Stimulated activated naive CD4-positive, alpha-beta T cell (primary cell): ENCODE measurements around the gene MCCC1.

Experiments used
- DNase-seq, 6 experiments: peaks; one replicate each; lab custom pipeline; 2025; lab: John Stamatoyannopoulos, UW

MCCC1 gene

GRCh38 chr3:182981038-182981380 lies 118.3 kb downstream of the MCCC1 start:
- DNase-seq = peak in 1 of 6 experiments; percentile 26

- peak; percentile 69 to 82 (median 80) for DNase-seq
These were observed 118.9 kb downstream of the MCCC1 start, which contains the start of gene DCUN1D1 for GRCh38 chr3:182980204-182981037. Gene DCUN1D1, minus strand, starts transcription at chr3:182980538. Its CDS starts 49 bp downstream, at chr3:182980489.

GRCh38 chr3:182979674-182980191 lies 119.6 kb downstream of the MCCC1 start:
- peak in 5 of 6 experiments; percentile 24 to 48 (median 35) for DNase-seq

- no peak for DNase-seq
These were observed 120.1 kb downstream of the MCCC1 start for GRCh38 chr3:182979103-182979673.

DNA sequence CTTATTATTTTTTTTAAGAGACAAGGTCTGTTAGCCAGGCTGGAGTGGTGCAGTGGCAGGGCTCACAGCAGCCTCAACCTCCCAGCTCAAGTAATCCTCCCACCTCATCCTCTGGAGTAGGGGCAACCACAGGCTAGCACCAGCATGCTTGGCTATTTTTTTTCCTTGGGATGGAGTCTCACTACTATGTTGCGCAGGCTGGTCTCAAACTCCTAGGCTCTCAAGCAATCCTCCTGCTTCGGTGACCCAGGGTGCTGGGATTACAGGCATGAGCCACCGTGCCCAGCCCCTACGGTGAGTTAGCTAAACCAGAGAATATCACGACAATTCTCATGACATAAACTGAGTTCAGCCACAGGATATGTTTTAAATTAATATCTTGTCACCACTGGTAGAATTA lies 120.9 kb downstream of the MCCC1 start:
- no peak for DNase-seq

- DNase-seq = no peak
These were observed 126.2 kb downstream of the MCCC1 start for GRCh38 chr3:182973047-182973446.

DNA sequence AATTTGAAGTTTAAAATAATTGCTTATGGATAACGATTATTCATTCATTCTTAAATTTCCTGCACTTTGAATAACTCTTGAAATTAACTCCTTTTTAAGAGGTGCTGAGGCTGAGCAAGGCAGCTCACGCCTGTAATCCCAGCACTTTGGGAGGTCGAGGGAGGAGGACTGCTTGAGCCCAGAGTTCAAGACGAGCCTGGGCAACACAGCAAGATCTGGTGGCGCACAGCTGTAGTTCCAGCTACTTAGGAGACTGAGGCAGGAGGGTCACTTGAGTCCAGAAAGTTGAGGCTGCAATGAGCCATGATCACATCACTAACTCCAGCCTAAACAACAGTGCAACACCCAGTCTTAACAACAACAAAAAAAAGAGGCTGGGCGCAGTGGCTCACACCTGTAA lies 126.9 kb downstream of the MCCC1 start:
- DNase-seq = no peak

DNA sequence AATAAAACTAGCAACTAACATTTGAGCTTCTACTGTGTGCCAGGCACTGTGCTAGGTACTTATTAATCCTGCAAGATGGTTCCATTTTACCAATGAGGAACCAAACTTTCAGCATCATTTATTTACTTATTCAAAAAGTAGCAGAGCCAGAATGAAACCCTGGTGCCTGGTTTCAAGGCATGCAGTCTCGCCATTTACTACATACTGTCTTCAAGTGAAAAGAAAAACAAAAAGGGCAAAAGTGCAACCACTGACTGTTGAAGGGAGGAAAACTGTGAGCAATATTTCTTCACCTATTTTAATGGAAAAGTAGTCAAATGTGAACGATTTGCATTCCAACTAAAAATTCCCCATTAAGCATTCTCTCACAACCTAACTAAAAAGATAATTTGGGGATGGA lies 127.7 kb downstream of the MCCC1 start:
- no peak for DNase-seq

- DNase-seq = no peak
These were observed 128.4 kb downstream of the MCCC1 start for GRCh38 chr3:182970811-182971418.

GRCh38 chr3:182969853-182970252 lies 129.4 kb downstream of the MCCC1 start:
- no peak for DNase-seq

- no peak for DNase-seq
These were observed 130.0 kb downstream of the MCCC1 start for GRCh38 chr3:182969277-182969676.

GRCh38 chr3:182967218-182968204 lies 131.8 kb downstream of the MCCC1 start:
- peak in 2 of 6 experiments; percentile 42 to 43 for DNase-seq

DNA sequence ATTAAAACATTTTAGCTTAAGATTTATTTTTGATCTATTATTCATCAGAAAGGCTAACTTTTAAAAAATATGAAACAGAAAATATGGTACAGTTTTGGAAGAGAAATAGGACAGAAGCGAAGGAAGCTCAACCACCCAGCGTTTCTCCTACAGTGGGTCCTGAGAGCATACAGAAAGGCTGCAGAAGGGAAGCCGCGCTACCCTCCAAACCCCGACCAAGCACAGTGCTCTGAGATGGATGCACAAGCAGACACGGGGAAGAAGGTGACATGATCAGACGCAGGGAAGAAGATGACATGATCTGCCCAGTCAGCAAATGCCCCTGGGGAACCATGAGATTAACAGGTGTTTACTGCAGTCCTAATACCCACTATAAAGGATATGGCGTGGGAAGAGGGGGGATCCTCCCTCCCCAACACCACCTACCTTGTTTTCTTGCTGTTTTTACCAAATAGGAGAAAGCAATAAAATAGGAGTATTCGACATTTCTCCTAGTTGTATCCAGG lies 133.4 kb downstream of the MCCC1 start:
- no peak for DNase-seq
